GM21526 (cell line): Measurements from ENCODE around the gene EGFR.

Experiments
- ATAC-seq: cut with Tn5 transposase; IDR thresholded peaks from one replicate; pipeline ENCODE4 v1.9.1; 2021; ENCODE audit warnings: moderate library complexity; ENCODE audit not compliant: unreplicated experiment, low FRiP score

EGFR gene

GRCh38 chr7:55140221-55140940 lies 121.6 kb downstream of the EGFR start:
- peak; percentile 92 for ATAC-seq

- ATAC-seq = peak; percentile 38
These were observed 122.1 kb downstream of the EGFR start for GRCh38 chr7:55140941-55141278.

GRCh38 chr7:55142919-55143600 lies 124.2 kb downstream of the EGFR start:
- no peak for ATAC-seq

GRCh38 chr7:55144333-55145317 lies 125.8 kb downstream of the EGFR start:
- ATAC-seq = no peak

- no peak for ATAC-seq
These were observed 126.8 kb downstream of the EGFR start for GRCh38 chr7:55145606-55146005.

- ATAC-seq = no peak
These were observed 128.3 kb downstream of the EGFR start for GRCh38 chr7:55147101-55147500.

- ATAC-seq = no peak
These were observed 128.9 kb downstream of the EGFR start for GRCh38 chr7:55147736-55148135.

GRCh38 chr7:55148571-55148970 lies 129.8 kb downstream of the EGFR start:
- no peak for ATAC-seq

- no peak for ATAC-seq
These were observed 130.2 kb downstream of the EGFR start for GRCh38 chr7:55149001-55149400.

- no peak for ATAC-seq
These were observed 131.3 kb downstream of the EGFR start for GRCh38 chr7:55150166-55150565.

GRCh38 chr7:55150709-55151451 lies 132.1 kb downstream of the EGFR start:
- no peak for ATAC-seq

GRCh38 chr7:55152516-55152915 lies 133.7 kb downstream of the EGFR start:
- ATAC-seq = no peak

- ATAC-seq = no peak
These were observed 135.3 kb downstream of the EGFR start for GRCh38 chr7:55154096-55154495.

GRCh38 chr7:55155351-55156117 lies 136.7 kb downstream of the EGFR start:
- ATAC-seq = no peak

GRCh38 chr7:55156919-55157763 lies 138.3 kb downstream of the EGFR start:
- ATAC-seq = no peak

- ATAC-seq = no peak
These were observed 138.9 kb downstream of the EGFR start for GRCh38 chr7:55157764-55158105.

- no peak for ATAC-seq
These were observed 139.9 kb downstream of the EGFR start for GRCh38 chr7:55158541-55159382.

GRCh38 chr7:55160539-55160938 lies 141.7 kb downstream of the EGFR start:
- ATAC-seq = no peak
